GM18861 (cell line): ENCODE data around the gene MAP3K21.

Experiments
- ATAC-seq: cut with Tn5 transposase; IDR thresholded peaks from one replicate; pipeline ENCODE4 v1.9.1; 2021; ENCODE audit not compliant: unreplicated experiment

MAP3K21 gene

GRCh38 chr1:233433436-233434210, 106.1 kb downstream of the MAP3K21 start:
- no peak for ATAC-seq
